CD4-positive, alpha-beta T cell treated with Interleukin-15 for 4 hours (primary cell): ENCODE results near the gene ASRGL1.
"Not testable (repeated sequence)": the region's sequence is repeated elsewhere in the genome, so short reads cannot be mapped to it uniquely, and the experiment has no call there.

ENCODE experiments used
- DNase-seq: peaks from one replicate; pipeline ENCODE4 v3.0.0-alpha.2; 2020; ENCODE audit warnings: low spot score

Gene ASRGL1

GRCh38 chr11:62352355-62353336, 15.4 kb downstream of the ASRGL1 start:
- DNase-seq, result no peak

GRCh38 chr11:62353841-62354240, 16.6 kb downstream of the ASRGL1 start:
- DNase-seq, result no peak

GRCh38 chr11:62358273-62358672, 21.0 kb downstream of the ASRGL1 start:
- no peak for DNase-seq

- DNase-seq, result no peak
Measured at GRCh38 chr11:62359475-62359874, 22.2 kb downstream of the ASRGL1 start.

GRCh38 chr11:62360685-62361084, 23.4 kb downstream of the ASRGL1 start:
- DNase-seq, result no peak

GRCh38 chr11:62368861-62369477, 31.7 kb downstream of the ASRGL1 start:
- not testable (repeated sequence) for DNase-seq

- peak; percentile 20 for DNase-seq
Measured at GRCh38 chr11:62370743-62371440, 33.6 kb downstream of the ASRGL1 start.

GRCh38 chr11:62372871-62373270, 35.6 kb downstream of the ASRGL1 start:
- no peak for DNase-seq

GRCh38 chr11:62373464-62374119, 36.3 kb downstream of the ASRGL1 start:
- DNase-seq, result no peak

- no peak for DNase-seq
Measured at GRCh38 chr11:62374801-62375200, 37.6 kb downstream of the ASRGL1 start.

GRCh38 chr11:62378459-62379063, 41.3 kb downstream of the ASRGL1 start:
- peak; percentile 55 for DNase-seq

- DNase-seq, result not testable (repeated sequence)
Measured at GRCh38 chr11:62379586-62379985, 42.3 kb downstream of the ASRGL1 start.

GRCh38 chr11:62380821-62381245, 43.6 kb downstream of the ASRGL1 start:
- DNase-seq, result peak; percentile 76

- DNase-seq, result no peak
Measured at GRCh38 chr11:62383822-62384221, 46.6 kb downstream of the ASRGL1 start.

- peak; percentile 43 for DNase-seq
Measured at GRCh38 chr11:62386083-62386482, 48.8 kb downstream of the ASRGL1 start.

GRCh38 chr11:62387381-62387780, 50.1 kb downstream of the ASRGL1 start:
- DNase-seq, result no peak

- no peak for DNase-seq
Measured at GRCh38 chr11:62388999-62389398, 51.8 kb downstream of the ASRGL1 start.

- no peak for DNase-seq
Measured at GRCh38 chr11:62390237-62390636, 53.0 kb downstream of the ASRGL1 start.

- DNase-seq, result no peak
Measured at GRCh38 chr11:62390722-62391121, 53.5 kb downstream of the ASRGL1 start.

- DNase-seq, result no peak
Measured at GRCh38 chr11:62391642-62392425, 54.6 kb downstream of the ASRGL1 start.

- no peak for DNase-seq
Measured at GRCh38 chr11:62392506-62392905, 55.3 kb downstream of the ASRGL1 start.
